GM23248 (cell line): ENCODE measurements around the gene SHMT2. TPM values are rescaled to one million over a fixed set of nuclear protein-coding genes. Genes with fewer than 3 reads are reported as not detected.
"Not testable (repeated sequence)": the region's sequence is repeated elsewhere in the genome, so short reads cannot be mapped to it uniquely, and the experiment has no call there.

Experiments
- DNase-seq: peaks from one replicate; pipeline ENCODE4 v3.0.0-alpha.2; 2015
- H2AFZ ChIP-seq: fragments of 200-600 bp; sonication (generic); 2 replicates; pipeline ENCODE4 v1.6.1; 2016; ENCODE audit warnings: antibody characterized with exemption
- H3F3A ChIP-seq: fragments of 200-600 bp; sonication (generic); 2 replicates; pipeline ENCODE4 v1.6.1; 2016; ENCODE audit warnings: mild to moderate bottlenecking, antibody characterized with exemption, mixed run types; ENCODE audit not compliant: insufficient read depth
- H3K27ac ChIP-seq: fragments of 200-600 bp; sonication (generic); 2 replicates; pipeline ENCODE4 v1.5.1; 2016; ENCODE audit warnings: mild to moderate bottlenecking
- H3K27me3 ChIP-seq: fragments of 200-600 bp; sonication (generic); replicated peaks from 2 replicates; pipeline ENCODE4 v1.6.1; 2016; ENCODE audit warnings: mild to moderate bottlenecking; ENCODE audit not compliant: insufficient read depth
- H3K36me3 ChIP-seq: fragments of 200-600 bp; sonication (generic); 2 replicates; pipeline ENCODE4 v1.6.1; 2016; ENCODE audit warnings: low read depth, mild to moderate bottlenecking
- H3K4me1 ChIP-seq: fragments of 200-600 bp; sonication (generic); 2 replicates; pipeline ENCODE4 v1.6.1; 2016; ENCODE audit warnings: mild to moderate bottlenecking; ENCODE audit not compliant: insufficient read depth
- H3K4me2 ChIP-seq: fragments of 200-600 bp; sonication (generic); one replicate; pipeline ENCODE4 v1.6.1; 2016; ENCODE audit warnings: mild to moderate bottlenecking; ENCODE audit not compliant: unreplicated experiment
- H3K4me3 ChIP-seq: fragments of 200-600 bp; sonication (generic); 2 replicates; pipeline ENCODE4 v1.5.1; 2016; ENCODE audit warnings: mild to moderate bottlenecking
- H3K79me2 ChIP-seq: fragments of 200-600 bp; sonication (generic); 2 replicates; pipeline ENCODE4 v1.6.1; 2016; ENCODE audit warnings: mild to moderate bottlenecking; ENCODE audit not compliant: insufficient read depth
- H3K9ac ChIP-seq: fragments of 200-600 bp; sonication (generic); 2 replicates; pipeline ENCODE4 v1.6.1; 2016; ENCODE audit warnings: mild to moderate bottlenecking
- H3K9me2 ChIP-seq: fragments of 200-600 bp; sonication (generic); 2 replicates; pipeline ENCODE4 v1.6.1; 2016; ENCODE audit warnings: mixed run types, mild to moderate bottlenecking, moderate library complexity; ENCODE audit not compliant: insufficient read depth
- H3K9me3 ChIP-seq: fragments of 200-600 bp; sonication (generic); one replicate; pipeline ENCODE4 v1.6.1; 2017; ENCODE audit warnings: low read depth
- H4K20me1 ChIP-seq: fragments of 200-600 bp; sonication (generic); 2 replicates; pipeline ENCODE4 v1.6.0; 2016; ENCODE audit not compliant: insufficient read depth
- EZH2 ChIP-seq: fragments of 200-600 bp; sonication (generic); IDR thresholded peaks from 2 replicates; pipeline ENCODE4 v1.6.1; 2018; ENCODE audit warnings: antibody characterized with exemption, mild to moderate bottlenecking; ENCODE audit not compliant: insufficient read depth, poor library complexity, severe bottlenecking
- EZH2phosphoT487 ChIP-seq: fragments of 200-600 bp; sonication (generic); IDR thresholded peaks from 2 replicates; pipeline ENCODE4 v1.6.1; 2018; ENCODE audit warnings: antibody characterized with exemption, moderate library complexity, mild to moderate bottlenecking, low read depth; ENCODE audit not compliant: insufficient read depth
- WGBS, 2 experiments: methylation state at CpG; one replicate each; pipeline ENCODE4 v1.1.6; 2015 to 2017; ENCODE audit warnings: low lambda C conversion rate in 2 of 2, low coverage in 1 of 2; ENCODE audit errors: missing lambda C conversion rate in 2 of 2; 5-methylcytosine and 5-hydroxymethylcytosine counted together
- in situ Hi-C: fragments of 300-500 bp; cut with MboI; formaldehyde crosslinking; loops from 2 replicates; pipeline ENCODE4 v1.15.0; 2020
- polyA plus RNA-seq: library from polyadenylated mRNA; unstranded; fragments of >200 nt; fragmentation: Nextera tagmentation; extraction: Ambion mirVana; gene quantifications from 2 replicates; pipeline ENCODE4 v1.2.1, GENCODE V29; 2016
- total RNA-seq: library from RNA; depleted of rRNA; stranded (reverse); fragments of >200 nt; shearing (Covaris generic); gene quantifications from 2 replicates; pipeline ENCODE4 v1.2.3, GENCODE V29; 2014

Gene SHMT2
- total and polyA plus RNA-seq, 2 experiments from 2014 or later, result 184 to 341 TPM

DNA sequence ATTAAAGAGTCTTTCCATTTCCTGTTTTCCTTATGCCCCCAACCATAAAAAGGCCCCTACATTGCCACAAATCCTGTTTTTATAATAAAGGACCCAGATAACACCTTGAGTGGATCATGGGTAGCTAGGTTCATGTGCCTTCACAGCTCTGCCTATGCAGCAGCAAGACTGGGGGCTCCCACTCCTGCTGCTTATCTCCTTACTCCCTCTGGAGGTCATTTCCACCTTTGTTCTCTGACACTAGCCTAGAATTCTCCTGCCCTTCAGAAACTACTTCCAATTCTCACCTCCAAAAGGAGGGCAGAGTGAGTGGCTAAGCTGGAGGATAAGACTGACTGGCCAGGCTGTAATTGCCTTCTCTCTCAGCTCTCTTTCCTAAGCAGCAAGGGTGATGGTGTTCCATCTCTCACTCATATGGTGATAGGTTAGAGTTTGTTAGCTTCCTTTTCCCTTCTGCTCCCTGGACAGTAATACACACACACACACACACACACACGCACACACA lies 41.5 kb downstream of the SHMT2 start:
- no peaks in the 10 kb centered on the region for H4K20me1 ChIP-seq
- H3F3A ChIP-seq, result peaks cover 16% of the 10 kb centered on the region; the same call in 1 of the 2 replicates
- 93 to 94% methylated on average over 1 of the region's 1 CpG for WGBS, 2 experiments
- H3K9me3 ChIP-seq, result no peaks in the 10 kb centered on the region
- H3K27ac ChIP-seq, result no peak overlapping the region
- H3K4me3 ChIP-seq, result no peak overlapping the region
- no peak overlapping the region for H2AFZ ChIP-seq
- in situ Hi-C loops, result no loop called here
- H3K27me3 ChIP-seq, result no peaks in the 10 kb centered on the region
- no peak for DNase-seq
- peaks cover 29% of the 10 kb centered on the region for H3K36me3 ChIP-seq
- no peak overlapping the region for H3K9ac ChIP-seq
- no peak for TF ChIP-seq EZH2
- peaks cover 11% of the 10 kb centered on the region for H3K4me1 ChIP-seq
- no peaks in the 10 kb centered on the region for H3K79me2 ChIP-seq
- H3K4me2 ChIP-seq, result no peak overlapping the region
- H3K9me2 ChIP-seq, result no peaks in the 10 kb centered on the region

- TF ChIP-seq EZH2, result no peak
- TF ChIP-seq EZH2phosphoT487, result no peak
- H4K20me1 ChIP-seq, result no peaks in the 10 kb centered on the region
- peak overlapping the region; percentile 25; the same call in 1 of the 2 replicates for H3K9ac ChIP-seq
- no peak overlapping the region for H3K4me3 ChIP-seq
- no peaks in the 10 kb centered on the region for H3K9me2 ChIP-seq
- no peak overlapping the region for H2AFZ ChIP-seq
- in situ Hi-C loops, result no loop called here
- peaks cover 14% of the 10 kb centered on the region; the same call in 1 of the 2 replicates for H3F3A ChIP-seq
- WGBS, 2 experiments, result 85 to 86% methylated on average over 5 to 7 of the region's 7 CpGs
- H3K79me2 ChIP-seq, result no peaks in the 10 kb centered on the region
- no peaks in the 10 kb centered on the region for H3K9me3 ChIP-seq
- peaks cover 25% of the 10 kb centered on the region for H3K36me3 ChIP-seq
- H3K4me2 ChIP-seq, result peak overlapping the region; percentile 34
- peak; percentile 60 for DNase-seq
- H3K27me3 ChIP-seq, result no peaks in the 10 kb centered on the region
- peak overlapping the region; percentile 46; the same call in 1 of the 2 replicates for H3K27ac ChIP-seq
- peaks cover 11% of the 10 kb centered on the region for H3K4me1 ChIP-seq
Measured at GRCh38 chr12:57272337-57273151, 43.0 kb downstream of the SHMT2 start.

- Histone ChIP-seq H3K4me2 (peak overlapping the region; percentile 34), H3K9ac (peak overlapping the region; percentile 25; the same call in 1 of the 2 replicates), H3K9me2 (no peaks in the 10 kb centered on the region), H2AFZ (no peak overlapping the region), H4K20me1 (no peaks in the 10 kb centered on the region), H3K4me3 (no peak overlapping the region), H3K27ac (peak overlapping the region; percentile 46), H3K4me1 (peaks cover 11% of the 10 kb centered on the region), H3F3A (peaks cover 14% of the 10 kb centered on the region), H3K9me3 (no peaks in the 10 kb centered on the region), H3K79me2 (no peaks in the 10 kb centered on the region), H3K36me3 (peaks cover 17% of the 10 kb centered on the region), H3K27me3 (no peaks in the 10 kb centered on the region)
- DNase-seq, result no peak
- in situ Hi-C loops, result no loop called here
- TF ChIP-seq EZH2, result no peak
- no peak for TF ChIP-seq EZH2phosphoT487
Measured at GRCh38 chr12:57273516-57273915, 44.0 kb downstream of the SHMT2 start.

DNA sequence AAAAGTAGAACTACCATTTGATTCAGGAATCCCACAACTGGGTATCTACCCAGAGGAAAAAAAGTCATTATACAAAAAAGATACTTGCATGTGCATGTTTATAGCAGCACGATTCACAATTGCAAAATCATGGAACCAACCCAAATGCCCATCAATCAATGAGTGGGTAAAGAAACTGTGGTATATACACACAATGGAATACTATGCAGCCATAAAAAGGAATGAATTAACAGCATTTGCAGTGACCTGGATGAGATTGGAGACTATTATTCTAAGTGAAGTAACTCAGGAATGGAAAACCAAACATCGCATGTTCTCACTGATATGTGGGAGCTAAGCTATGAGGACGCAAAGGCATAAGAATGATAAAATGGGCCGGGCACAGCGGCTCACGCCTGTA lies 46.7 kb downstream of the SHMT2 start:
- H4K20me1 ChIP-seq, H3K27me3 ChIP-seq, H3K9me3 ChIP-seq, H3K79me2 ChIP-seq, H3K4me3 ChIP-seq, H3K27ac ChIP-seq, DNase-seq, in situ Hi-C loops, H2AFZ ChIP-seq, H3K9ac ChIP-seq, H3K9me2 ChIP-seq, H3K4me2 ChIP-seq: not testable (repeated sequence)
- Histone ChIP-seq H3K36me3 (peaks cover 15% of the 10 kb centered on the region), H3K4me1 (peaks cover 29% of the 10 kb centered on the region), H3F3A (peaks cover 33% of the 10 kb centered on the region)
- 98% methylated on average over 6 of the region's 6 CpGs for WGBS, 2 experiments
